HCT116 (cell line): ENCODE measurements around the gene TEKT5. TPM values are rescaled to one million over a fixed set of nuclear protein-coding genes. Genes with fewer than 3 reads are reported as not detected.
A peak's percentile ranks its signal among the peaks of the same experiment; 100 is the strongest.

ENCODE experiments used
- ATAC-seq: fragments of 200-7000 bp; cut with Tn5 transposase; 2 replicates; pipeline ENCODE4 v1.9.1; 2020; ENCODE audit warnings: mild to moderate bottlenecking, moderate library complexity
- BruUV-seq: library from RNA; stranded (reverse); fragments of 400-500 nt; replicated peaks from 2 replicates; lab custom pipeline; 2021; lab: Mats Ljungman, UMichigan
- CTCF ChIA-PET: fragments of 300-600 bp; sonication (Branson Sonifier 250); formaldehyde crosslinking; loops from one replicate; lab custom pipeline; 2021; ENCODE audit warnings: antibody characterized with exemption; lab: Charles Lee
- POLR2A ChIA-PET: fragments of 300-600, 350-600 bp; sonication (Branson Sonifier 250); formaldehyde crosslinking; loops from one replicate; lab custom pipeline; 2021; ENCODE audit warnings: antibody characterized with exemption; lab: Charles Lee
- RAD21 ChIA-PET, 2 experiments: fragments of 300-600 bp; sonication (Branson Sonifier 250); formaldehyde crosslinking; loops; one replicate each; lab custom pipeline; 2023; ENCODE audit warnings: low total read pairs in 2 of 2; ENCODE audit not compliant: uncharacterized antibody in 2 of 2, unreplicated experiment in 2 of 2, low non-redundant PET in 1 of 2; lab: Charles Lee
- DNase-seq: peaks from one replicate; pipeline ENCODE4 v3.0.0-alpha.2; 2010; ENCODE audit warnings: low read depth, low spot score
- H2AFZ ChIP-seq: fragments of 200-600 bp; shearing (Covaris generic), sonication (generic); 2 replicates; pipeline ENCODE4 v1.6.1; 2017; ENCODE audit warnings: low read depth, mixed run types, mixed read lengths, antibody characterized with exemption, low read length; ENCODE audit not compliant: poor library complexity, severe bottlenecking
- H3K27ac ChIP-seq: 2 replicates; pipeline ENCODE4 v1.5.1; 2012; ENCODE audit warnings: low read depth, low read length
- H3K27me3 ChIP-seq: fragments of 200-600 bp; sonication (generic); 2 replicates; pipeline ENCODE4 v1.6.1; 2016; ENCODE audit warnings: mixed run types, low read length, mixed read lengths; ENCODE audit not compliant: insufficient read depth
- H3K36me3 ChIP-seq, 2 experiments: fragments of 200-500 bp in 1 of 2; fragments of 200-600 bp in 1 of 2; sonication (Bioruptor generic) in 1 of 2; sonication (generic) in 1 of 2; 2 replicates each; pipeline versions ENCODE4 v1.5.1 to v1.6.1; 2014 to 2016; ENCODE audit warnings: low read length in 2 of 2, inconsistent platforms in 1 of 2, mixed read lengths in 1 of 2, mixed run types in 1 of 2; ENCODE audit not compliant: insufficient read depth in 2 of 2, control insufficient read depth in 1 of 2
- H3K4me1 ChIP-seq, 2 experiments: fragments of 200-600 bp in 1 of 2; sonication (generic) in 1 of 2; 2 replicates each; pipeline versions ENCODE4 v1.5.1 to v1.6.1; 2012 to 2017; ENCODE audit warnings: low read length in 2 of 2, inconsistent platforms in 1 of 2, mild to moderate bottlenecking in 1 of 2, mixed read lengths in 1 of 2, mixed run types in 1 of 2, moderate library complexity in 1 of 2; ENCODE audit not compliant: insufficient read depth in 2 of 2, control insufficient read depth in 1 of 2
- H3K4me2 ChIP-seq: fragments of 200-600 bp; sonication (generic); 2 replicates; pipeline ENCODE4 v1.6.1; 2017; ENCODE audit warnings: mixed run types, low read length, mixed read lengths
- H3K4me3 ChIP-seq, 2 experiments: fragments of 200-600 bp in 1 of 2; sonication (generic) in 1 of 2; replicated peaks in 1 of 2; 2 replicates each; pipeline ENCODE4 v1.5.1; 2011 to 2016; ENCODE audit warnings: low read length in 2 of 2, control low read depth in 1 of 2, low read depth in 1 of 2, mild to moderate bottlenecking in 1 of 2, mixed read lengths in 1 of 2, mixed run types in 1 of 2
- H3K79me2 ChIP-seq: fragments of 200-600 bp; sonication (generic); 2 replicates; pipeline ENCODE4 v1.6.1; 2017; ENCODE audit warnings: mild to moderate bottlenecking, mixed run types, low read length, moderate library complexity, mixed read lengths; ENCODE audit not compliant: insufficient read depth
- H3K9ac ChIP-seq: fragments of 200-600 bp; sonication (generic); 2 replicates; pipeline ENCODE4 v1.6.1; 2016; ENCODE audit warnings: low read length, mixed read lengths
- H3K9me2 ChIP-seq: fragments of 200-600 bp; sonication (generic), shearing (Covaris generic); 2 replicates; pipeline ENCODE4 v1.6.1; 2017; ENCODE audit warnings: mixed run types, mild to moderate bottlenecking, moderate library complexity; ENCODE audit not compliant: insufficient read depth
- H3K9me3 ChIP-seq, 2 experiments: fragments of 200-500 bp in 1 of 2; fragments of 200-600 bp in 1 of 2; sonication (Bioruptor generic) in 1 of 2; sonication (generic) in 1 of 2; 2 replicates each; pipeline ENCODE4 v1.6.1; 2014 to 2017; ENCODE audit warnings: low read length in 2 of 2, mixed read lengths in 2 of 2, inconsistent platforms in 1 of 2, low read depth in 1 of 2, mild to moderate bottlenecking in 1 of 2, mixed run types in 1 of 2, moderate library complexity in 1 of 2; ENCODE audit not compliant: control insufficient read depth in 1 of 2, insufficient read depth in 1 of 2
- H4K20me1 ChIP-seq: fragments of 200-600 bp; sonication (generic), shearing (Covaris generic); 2 replicates; pipeline ENCODE4 v1.6.1; 2017; ENCODE audit warnings: mixed run types, mild to moderate bottlenecking, moderate library complexity; ENCODE audit not compliant: insufficient read depth
- CBX3 ChIP-seq: IDR thresholded peaks from 2 replicates; pipeline ENCODE4 v1.6.1; 2012; ENCODE audit warnings: low read depth
- ELF1 ChIP-seq: IDR thresholded peaks from 2 replicates; pipeline ENCODE4 v1.6.1; 2012; ENCODE audit warnings: low read depth, borderline replicate concordance
- EZH2 ChIP-seq: fragments of 200-600 bp; sonication (generic); IDR thresholded peaks from 2 replicates; pipeline ENCODE4 v1.6.1; 2017; ENCODE audit warnings: antibody characterized with exemption, mixed run types
- EZH2phosphoT487 ChIP-seq: fragments of 200-600 bp; IDR thresholded peaks from 2 replicates; pipeline ENCODE4 v1.6.1; 2018; ENCODE audit warnings: antibody characterized with exemption, borderline replicate concordance
- JUND ChIP-seq: IDR thresholded peaks from 2 replicates; pipeline ENCODE4 v1.6.1; 2012
- RAD21 ChIP-seq: IDR thresholded peaks from 2 replicates; pipeline ENCODE4 v1.6.1; 2012; ENCODE audit warnings: low read depth, mild to moderate bottlenecking
- TCF7L2 ChIP-seq: IDR thresholded peaks from 2 replicates; pipeline ENCODE4 v1.7.0; 2011; ENCODE audit warnings: borderline replicate concordance, inconsistent platforms; ENCODE audit not compliant: insufficient read depth, insufficient read length; ENCODE audit errors: extremely low read depth
- intact Hi-C: fragments of 100-400 bp; cut with micrococcal nuclease; formaldehyde crosslinking; loops from 2 replicates; pipeline ENCODE4 v1.10.0; 2022
- total RNA-seq: library from RNA; stranded (reverse); gene quantifications from one replicate; pipeline ENCODE4 v1.2.1, GENCODE V29; 2021; ENCODE audit not compliant: unreplicated experiment
- TF ChIP-seq, protein P1 (sequence below), 3 experiments: fragments of 200-600 bp in 1 of 3; sonication (generic) in 1 of 3; IDR thresholded peaks in 2 of 3; conservative IDR thresholded peaks in 1 of 3; 2 replicates each; pipeline ENCODE4 v1.5.1; 2012 to 2017; ENCODE audit warnings: low read depth in 2 of 3, low read length in 2 of 3, antibody characterized with exemption in 1 of 3, borderline replicate concordance in 1 of 3, control low read depth in 1 of 3, mild to moderate bottlenecking in 1 of 3, mixed read lengths in 1 of 3, mixed run types in 1 of 3, moderate library complexity in 1 of 3; ENCODE audit not compliant: insufficient read depth in 1 of 3

Gene TEKT5
- total RNA-seq, 1 experiment from 2014 or later = 0.37 TPM

DNA sequence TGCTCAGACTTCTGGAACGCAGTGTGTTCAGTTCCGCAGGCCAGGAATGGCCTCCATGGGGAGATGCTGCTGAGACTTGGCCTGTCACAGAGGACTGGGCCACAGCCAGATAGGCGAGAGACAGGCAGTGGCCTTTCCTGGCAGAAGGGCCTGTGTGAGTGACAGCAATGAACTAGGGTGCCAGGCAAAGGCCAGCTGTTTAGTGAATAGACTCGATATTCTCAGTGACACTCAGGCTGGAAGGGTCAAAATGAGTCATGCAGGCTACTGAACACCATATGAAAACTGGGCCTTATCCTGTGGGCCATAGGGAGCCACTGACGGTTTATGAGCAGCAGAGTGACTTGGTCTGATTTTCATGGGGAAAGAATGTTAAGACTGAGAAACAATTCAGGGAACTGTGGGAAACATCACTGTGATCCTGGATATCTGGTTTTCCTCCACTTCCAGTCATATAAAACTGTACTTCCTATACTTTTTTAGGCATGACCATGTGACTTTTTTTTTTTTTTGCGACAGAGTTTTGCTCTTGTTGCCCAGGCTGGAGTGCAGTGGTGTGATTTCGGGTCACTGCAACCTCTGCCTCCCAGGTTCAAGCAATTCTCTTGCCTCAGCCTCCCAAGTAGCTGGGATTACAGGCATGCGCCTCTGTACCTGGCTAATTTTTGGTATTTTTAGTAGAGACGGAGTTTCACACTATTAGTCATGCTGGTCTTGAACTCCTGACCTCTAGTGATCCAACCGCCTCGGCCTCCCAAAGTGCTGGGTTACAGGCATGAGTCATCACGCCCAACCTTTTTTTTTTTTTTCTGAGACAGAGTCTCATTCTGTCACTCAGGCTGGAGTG, 43.7 kb upstream of the TEKT5 start (continued):
- TF ChIP-seq RAD21 (no peak), EZH2 (no peak), ELF1 (no peak), EZH2phosphoT487 (no peak), JUND (peak; percentile 85), CBX3 (peak; percentile 13; the same call in 1 of the 2 replicates)
- TF ChIP-seq, all 23 proteins: peak for 6

DNA sequence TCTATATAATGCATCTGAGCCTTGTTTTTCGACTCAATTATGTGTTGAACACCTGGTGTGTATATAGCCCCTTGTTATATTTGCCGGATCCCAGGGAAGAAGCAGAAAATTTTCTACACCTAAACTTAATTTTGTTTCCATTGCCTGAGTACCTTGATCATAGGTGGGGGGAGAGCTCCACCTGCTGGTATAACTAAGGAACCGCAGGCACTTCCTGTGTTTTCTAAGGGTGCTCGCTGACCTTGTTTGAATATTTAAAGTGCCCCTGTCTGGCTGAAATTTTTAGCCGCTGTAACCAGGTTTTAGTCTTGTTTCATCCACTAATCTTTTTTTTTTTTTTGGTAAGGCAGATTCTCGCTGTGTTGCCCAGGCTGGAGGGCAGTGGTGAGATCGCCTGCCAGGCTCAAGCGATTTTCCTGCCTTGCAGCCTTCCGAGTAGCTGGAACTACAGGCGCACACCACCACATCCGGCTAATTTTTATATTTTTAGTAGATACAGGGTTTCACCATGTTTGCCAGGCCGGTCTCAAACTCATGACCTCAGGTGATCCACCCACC, 42.4 kb upstream of the TEKT5 start:
- ChIA-PET POLR2A (interaction anchor here (0.7 kb wide), 1 partner anchor 222 kb away, joined by 4 read pairs; no protein-coding TSS in a partner anchor), CTCF (interaction anchor here (0.6 to 4.6 kb wide), 11 partner anchors 157 to 1892 kb away, joined by 3 to 69 read pairs (median 4); partner anchors contain the start of gene EMP2)
- Histone ChIP-seq H4K20me1 (no peaks in the 10 kb centered on the region), H3K9ac (peak overlapping the region; percentile 16; the same call in 1 of the 2 replicates), H3K4me3 (no peak overlapping the region), H3K27ac (peak overlapping the region; percentile 34; the same call in 1 of the 2 replicates), H3K36me3 (no peaks in the 10 kb centered on the region), H3K4me1 (peaks cover 22 to 36% of the 10 kb centered on the region in 2 experiments), H3K79me2 (no peaks in the 10 kb centered on the region), H3K9me2 (no peaks in the 10 kb centered on the region)
- peak; percentile 54; the same call in 1 of the 2 replicates for ATAC-seq
- intact Hi-C loops = loop anchor here (1.0 to 10.0 kb wide), 7 partner anchors 68 to 1592 kb away; partner anchors contain the start of gene EMP2
- TF ChIP-seq, protein P1, sequence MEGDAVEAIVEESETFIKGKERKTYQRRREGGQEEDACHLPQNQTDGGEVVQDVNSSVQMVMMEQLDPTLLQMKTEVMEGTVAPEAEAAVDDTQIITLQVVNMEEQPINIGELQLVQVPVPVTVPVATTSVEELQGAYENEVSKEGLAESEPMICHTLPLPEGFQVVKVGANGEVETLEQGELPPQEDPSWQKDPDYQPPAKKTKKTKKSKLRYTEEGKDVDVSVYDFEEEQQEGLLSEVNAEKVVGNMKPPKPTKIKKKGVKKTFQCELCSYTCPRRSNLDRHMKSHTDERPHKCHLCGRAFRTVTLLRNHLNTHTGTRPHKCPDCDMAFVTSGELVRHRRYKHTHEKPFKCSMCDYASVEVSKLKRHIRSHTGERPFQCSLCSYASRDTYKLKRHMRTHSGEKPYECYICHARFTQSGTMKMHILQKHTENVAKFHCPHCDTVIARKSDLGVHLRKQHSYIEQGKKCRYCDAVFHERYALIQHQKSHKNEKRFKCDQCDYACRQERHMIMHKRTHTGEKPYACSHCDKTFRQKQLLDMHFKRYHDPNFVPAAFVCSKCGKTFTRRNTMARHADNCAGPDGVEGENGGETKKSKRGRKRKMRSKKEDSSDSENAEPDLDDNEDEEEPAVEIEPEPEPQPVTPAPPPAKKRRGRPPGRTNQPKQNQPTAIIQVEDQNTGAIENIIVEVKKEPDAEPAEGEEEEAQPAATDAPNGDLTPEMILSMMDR (IDR thresholded peaks at IDR 0.05 in 2 of 3, conservative IDR thresholded peaks at IDR 0.05 in 1 of 3; ENCODE audit: borderline replicate concordance in 1 of 3, insufficient read depth in 1 of 3, low read depth in 2 of 3, low read length in 2 of 3) = peak; percentile 86 to 95 (median 94)
- TF ChIP-seq TCF7L2 = no peak
- peak; percentile 95 for TF ChIP-seq RAD21
- TF ChIP-seq, all 23 proteins: peak for 2
- BruUV-seq = no TSS peak
- Histone ChIP-seq H3K4me2 (peak overlapping the region; percentile 41; the same call in 1 of the 2 replicates), H3K27me3 (no peaks in the 10 kb centered on the region), H3K9me3 (no peaks in the 10 kb centered on the region), H2AFZ (peak overlapping the region; percentile 60)
- peak; percentile 50 for DNase-seq
- RAD21 ChIA-PET = interaction anchor here (0.7 to 1.2 kb wide), 4 partner anchors 170 to 222 kb away, joined by 3 to 7 read pairs (median 3); no protein-coding TSS in a partner anchor
